HepG2 (cell line): ENCODE measurements around the gene ITCH. TPM values are rescaled to one million over a fixed set of nuclear protein-coding genes. Genes with fewer than 3 reads are reported as not detected.

ENCODE experiments used
- ATAC-seq: fragments of 200-7000 bp; cut with Tn5 transposase; 3 replicates; pipeline ENCODE4 v1.9.1; 2020; ENCODE audit warnings: mild to moderate bottlenecking, moderate library complexity
- BruUV-seq: library from RNA; stranded (reverse); fragments of 400-500 nt; replicated peaks from 2 replicates; lab custom pipeline; 2021; lab: Mats Ljungman, UMichigan
- CTCF ChIA-PET: fragments of 300-600 bp; formaldehyde crosslinking; extraction: SDS; loops from one replicate; lab custom pipeline; 2021; ENCODE audit warnings: low total read pairs, inconsistent platforms, low intra/inter-chr PET ratio; lab: Yijun Ruan, JAX
- POLR2A ChIA-PET: fragments of 350-600 bp; sonication (Branson Sonifier 250); formaldehyde crosslinking; loops from one replicate; lab custom pipeline; 2020; ENCODE audit warnings: antibody characterized with exemption, inconsistent platforms; lab: Yijun Ruan, JAX
- DNase-seq: peaks from one replicate; pipeline ENCODE4 v3.0.0-alpha.2; 2015; ENCODE audit warnings: low spot score
- FAIRE-seq: peaks from 3 replicates; lab custom pipeline; 2011; peaks lifted over from hg19 to GRCh38; lab: Jason Lieb, UNC
- H2AFZ ChIP-seq: one replicate; pipeline ENCODE4 v1.6.1; 2011; ENCODE audit warnings: low read length, inconsistent platforms
- H3K27ac ChIP-seq: fragments of 300-600 bp; 3 replicates; pipeline ENCODE4 v1.8.0; 2011; ENCODE audit warnings: mixed run types, mild to moderate bottlenecking, mixed read lengths, low read length, inconsistent platforms; ENCODE audit not compliant: insufficient read depth; ENCODE audit errors: extremely low read length
- H3K27me3 ChIP-seq, 2 experiments: fragments of 200-600 bp in 1 of 2; 2 replicates in 1 of 2; 3 replicates in 1 of 2; pipeline versions ENCODE4 v1.6.0 to v1.8.0; 2011; ENCODE audit warnings: low read length in 2 of 2, mild to moderate bottlenecking in 2 of 2, moderate library complexity in 2 of 2, inconsistent platforms in 1 of 2; ENCODE audit not compliant: insufficient read depth in 2 of 2, control insufficient read depth in 1 of 2
- H3K36me3 ChIP-seq, 2 experiments: fragments of 200-600 bp in 1 of 2; replicated peaks in 1 of 2; 2 replicates in 1 of 2; 3 replicates in 1 of 2; pipeline versions ENCODE4 v1.5.1 to v1.8.0; 2011; ENCODE audit warnings: low read length in 2 of 2, inconsistent platforms in 1 of 2; ENCODE audit not compliant: insufficient read depth in 2 of 2, control insufficient read depth in 1 of 2
- H3K4me1 ChIP-seq: 2 replicates; pipeline ENCODE4 v1.5.1; 2012; ENCODE audit warnings: low read length, inconsistent platforms; ENCODE audit not compliant: insufficient read depth
- H3K4me2 ChIP-seq: 2 replicates; pipeline ENCODE4 v1.6.0; 2011; ENCODE audit warnings: low read depth, low read length, inconsistent platforms
- H3K4me3 ChIP-seq, 3 experiments: fragments of 200-600 bp in 1 of 3; sonication (generic), shearing (Covaris generic) in 1 of 3; replicated peaks in 1 of 3; 2 replicates each; pipeline ENCODE4 v1.5.1; 2011 to 2016; ENCODE audit warnings: low read length in 3 of 3, inconsistent platforms in 2 of 3, low read depth in 2 of 3, mild to moderate bottlenecking in 2 of 3, control low read depth in 1 of 3, mixed read lengths in 1 of 3; ENCODE audit not compliant: insufficient read depth in 1 of 3
- H3K79me2 ChIP-seq: one replicate; pipeline ENCODE4 v1.6.1; 2011; ENCODE audit warnings: low read length, inconsistent platforms; ENCODE audit not compliant: insufficient read depth
- H3K9ac ChIP-seq: 2 replicates; pipeline ENCODE4 v1.6.0; 2011; ENCODE audit warnings: mild to moderate bottlenecking, low read depth, low read length, inconsistent platforms; ENCODE audit not compliant: insufficient read depth
- H3K9me3 ChIP-seq: 2 replicates; pipeline ENCODE4 v1.5.1; 2012; ENCODE audit warnings: mild to moderate bottlenecking, low read length
- H4K20me1 ChIP-seq: 2 replicates; pipeline ENCODE4 v1.6.0; 2011; ENCODE audit warnings: inconsistent platforms, mild to moderate bottlenecking, low read length, moderate library complexity; ENCODE audit not compliant: insufficient read depth
- JUND ChIP-seq: sonication (generic); formaldehyde crosslinking; IDR thresholded peaks from 2 replicates; pipeline ENCODE4 v1.8.0; 2022; ENCODE audit warnings: mild to moderate bottlenecking, missing genetic modification reagents
- SPEN ChIP-seq: sonication (generic); formaldehyde crosslinking; IDR thresholded peaks from 2 replicates; pipeline ENCODE4 v1.5.1; 2020; ENCODE audit warnings: low read depth, mild to moderate bottlenecking, missing genetic modification reagents
- TARDBP ChIP-seq: sonication (generic); formaldehyde crosslinking; IDR thresholded peaks from 2 replicates; pipeline ENCODE4 v1.8.0; 2022; ENCODE audit warnings: mild to moderate bottlenecking, missing genetic modification reagents
- ZNF230 ChIP-seq: sonication (generic); formaldehyde crosslinking; IDR thresholded peaks from 2 replicates; pipeline ENCODE4 v1.4.0; 2020; ENCODE audit warnings: mild to moderate bottlenecking, missing genetic modification reagents
- ZNF460 ChIP-seq: sonication (generic); formaldehyde crosslinking; IDR thresholded peaks from 2 replicates; pipeline ENCODE4 v1.5.1; 2020; ENCODE audit warnings: missing genetic modification reagents, mild to moderate bottlenecking, borderline replicate concordance
- ZNF670 ChIP-seq: sonication (generic); formaldehyde crosslinking; IDR thresholded peaks from 2 replicates; pipeline ENCODE4 v1.8.0; 2022; ENCODE audit warnings: mild to moderate bottlenecking, missing genetic modification reagents, borderline replicate concordance
- WGBS: methylation state at CpG from one replicate; pipeline ENCODE4 v1.1.6; 2017; ENCODE audit warnings: low lambda C conversion rate; 5-methylcytosine and 5-hydroxymethylcytosine counted together
- in situ Hi-C: cut with HindIII; loops from 2 replicates; pipeline ENCODE4 v1.10.0; 2017; ENCODE audit warnings: low pct_unique_long_range_greater_than_20kb; ENCODE audit not compliant: extremely low pct_ligation_motif_present
- intact Hi-C: fragments of 100-400 bp; cut with micrococcal nuclease; formaldehyde crosslinking; loops from one replicate; pipeline ENCODE4 v1.10.0; 2022; ENCODE audit not compliant: unreplicated experiment
- polyA plus RNA-seq, 8 experiments: library from polyadenylated mRNA; depleted of rRNA in 3 of 8; stranded (reverse) in 7 of 8; unstranded in 1 of 8; fragments of >200 nt; fragmentation: Illumina TruSeq in 4 of 8; extraction: Trizol in 4 of 8; gene quantifications; 2 replicates each; pipeline versions ENCODE4 v1.2.1 to v1.2.3, GENCODE V29; 2011 to 2016; ENCODE audit warnings: low read depth in 4 of 8, missing spikeins in 1 of 8, mixed read lengths in 1 of 8; ENCODE audit not compliant: insufficient read depth in 1 of 8
- total RNA-seq, 5 experiments: library from RNA; depleted of rRNA; stranded (reverse); fragments of >200 nt; fragmentation: Illumina TruSeq; extraction: Trizol; gene quantifications; 2 replicates each; pipeline ENCODE4 v1.2.3, GENCODE V29; 2016; ENCODE audit warnings: low read depth in 1 of 5
- TF ChIP-seq, protein P1 (sequence below): sonication (generic); formaldehyde crosslinking; IDR thresholded peaks from 2 replicates; pipeline ENCODE4 v1.5.1; 2020; ENCODE audit warnings: mild to moderate bottlenecking, missing genetic modification reagents, borderline replicate concordance

ITCH gene
- total and polyA plus RNA-seq, 2 of the 13 experiments (the other 11 are each of a cell fraction or from before 2014, with no cell fraction given) = 20.5 to 112 TPM

DNA sequence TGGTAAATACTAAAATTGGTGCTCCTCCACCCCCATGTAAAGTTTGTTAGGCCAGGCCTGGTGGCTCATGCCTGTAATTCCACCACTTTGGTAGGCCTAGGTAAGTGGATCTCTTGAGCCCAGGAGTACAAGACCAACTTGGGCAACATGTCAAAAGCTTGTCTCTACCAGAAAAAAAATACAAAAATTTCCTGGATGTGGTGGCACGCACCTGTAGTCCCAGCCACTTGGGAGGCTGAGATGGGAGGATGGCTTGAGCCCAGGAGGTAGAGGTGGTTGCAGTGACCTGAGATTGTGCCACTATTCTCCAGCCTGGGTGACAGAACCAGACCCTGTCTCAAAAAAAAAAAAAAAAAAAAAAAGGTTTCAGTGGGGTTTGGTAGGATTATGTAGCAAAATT is 41.7 kb downstream of the ITCH start:
- H3K79me2 ChIP-seq = peaks cover 78% of the 10 kb centered on the region
- no peak for ATAC-seq
- peaks cover 37% of the 10 kb centered on the region for H4K20me1 ChIP-seq
- 95% methylated on average over 1 of the region's 1 CpG for WGBS
- no peak for DNase-seq
- no peak for FAIRE-seq
- ChIA-PET POLR2A (interaction anchor here (0.9 to 6.0 kb wide), 2 partner anchors 42 to 111 kb away, joined by 4 to 29 read pairs; partner anchors contain the start of gene ITCH), CTCF (no interaction called here)
- TF ChIP-seq, protein P1, sequence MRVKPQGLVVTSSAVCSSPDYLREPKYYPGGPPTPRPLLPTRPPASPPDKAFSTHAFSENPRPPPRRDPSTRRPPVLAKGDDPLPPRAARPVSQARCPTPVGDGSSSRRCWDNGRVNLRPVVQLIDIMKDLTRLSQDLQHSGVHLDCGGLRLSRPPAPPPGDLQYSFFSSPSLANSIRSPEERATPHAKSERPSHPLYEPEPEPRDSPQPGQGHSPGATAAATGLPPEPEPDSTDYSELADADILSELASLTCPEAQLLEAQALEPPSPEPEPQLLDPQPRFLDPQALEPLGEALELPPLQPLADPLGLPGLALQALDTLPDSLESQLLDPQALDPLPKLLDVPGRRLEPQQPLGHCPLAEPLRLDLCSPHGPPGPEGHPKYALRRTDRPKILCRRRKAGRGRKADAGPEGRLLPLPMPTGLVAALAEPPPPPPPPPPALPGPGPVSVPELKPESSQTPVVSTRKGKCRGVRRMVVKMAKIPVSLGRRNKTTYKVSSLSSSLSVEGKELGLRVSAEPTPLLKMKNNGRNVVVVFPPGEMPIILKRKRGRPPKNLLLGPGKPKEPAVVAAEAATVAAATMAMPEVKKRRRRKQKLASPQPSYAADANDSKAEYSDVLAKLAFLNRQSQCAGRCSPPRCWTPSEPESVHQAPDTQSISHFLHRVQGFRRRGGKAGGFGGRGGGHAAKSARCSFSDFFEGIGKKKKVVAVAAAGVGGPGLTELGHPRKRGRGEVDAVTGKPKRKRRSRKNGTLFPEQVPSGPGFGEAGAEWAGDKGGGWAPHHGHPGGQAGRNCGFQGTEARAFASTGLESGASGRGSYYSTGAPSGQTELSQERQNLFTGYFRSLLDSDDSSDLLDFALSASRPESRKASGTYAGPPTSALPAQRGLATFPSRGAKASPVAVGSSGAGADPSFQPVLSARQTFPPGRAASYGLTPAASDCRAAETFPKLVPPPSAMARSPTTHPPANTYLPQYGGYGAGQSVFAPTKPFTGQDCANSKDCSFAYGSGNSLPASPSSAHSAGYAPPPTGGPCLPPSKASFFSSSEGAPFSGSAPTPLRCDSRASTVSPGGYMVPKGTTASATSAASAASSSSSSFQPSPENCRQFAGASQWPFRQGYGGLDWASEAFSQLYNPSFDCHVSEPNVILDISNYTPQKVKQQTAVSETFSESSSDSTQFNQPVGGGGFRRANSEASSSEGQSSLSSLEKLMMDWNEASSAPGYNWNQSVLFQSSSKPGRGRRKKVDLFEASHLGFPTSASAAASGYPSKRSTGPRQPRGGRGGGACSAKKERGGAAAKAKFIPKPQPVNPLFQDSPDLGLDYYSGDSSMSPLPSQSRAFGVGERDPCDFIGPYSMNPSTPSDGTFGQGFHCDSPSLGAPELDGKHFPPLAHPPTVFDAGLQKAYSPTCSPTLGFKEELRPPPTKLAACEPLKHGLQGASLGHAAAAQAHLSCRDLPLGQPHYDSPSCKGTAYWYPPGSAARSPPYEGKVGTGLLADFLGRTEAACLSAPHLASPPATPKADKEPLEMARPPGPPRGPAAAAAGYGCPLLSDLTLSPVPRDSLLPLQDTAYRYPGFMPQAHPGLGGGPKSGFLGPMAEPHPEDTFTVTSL (CRISPR knock-in tag) = 0 out of 2 replicates have a peak, but pooled peaks have one; percentile 15
- TF ChIP-seq SPEN (CRISPR knock-in tag) (no peak), JUND (CRISPR knock-in tag) (0 out of 2 replicates have a peak, but pooled peaks have one; percentile 15), ZNF230 (CRISPR knock-in tag) (peak; percentile 25; the same call in 1 of the 2 replicates), ZNF460 (CRISPR knock-in tag) (peak; percentile 80), TARDBP (CRISPR knock-in tag) (no peak), ZNF670 (CRISPR knock-in tag) (0 out of 2 replicates have a peak, but pooled peaks have one; percentile 53)
- no TSS peak for BruUV-seq
- H3K27ac ChIP-seq = peak overlapping the region; percentile 10
- peaks cover 8 to 26% of the 10 kb centered on the region in 2 experiments for H3K36me3 ChIP-seq
- no peaks in the 10 kb centered on the region for H3K9me3 ChIP-seq
- no peaks in the 10 kb centered on the region for H3K27me3 ChIP-seq
- H3K9ac ChIP-seq = no peak overlapping the region
- in situ Hi-C loops = no loop called here
- peaks cover 100% of the 10 kb centered on the region for H3K4me1 ChIP-seq
- no peak overlapping the region for H3K4me2 ChIP-seq
- no peak overlapping the region for H3K4me3 ChIP-seq
- H2AFZ ChIP-seq = no peak overlapping the region
- intact Hi-C loops = loop anchor here (5.0 kb wide), 2 partner anchors 38 to 73 kb away; no protein-coding TSS in a partner anchor
